Activated naive CD4-positive, alpha-beta T cell treated with anti-CD3 and anti-CD28 coated beads, Interleukin-2, amount 50 U/mL, for 72 hours (primary cell): ENCODE results near the gene EXO1. TPM values are rescaled to one million over a fixed set of nuclear protein-coding genes. Genes with fewer than 3 reads are reported as not detected.
"Not testable (repeated sequence)": the region's sequence is repeated elsewhere in the genome, so short reads cannot be mapped to it uniquely, and the experiment has no call there.

Experiments
- ATAC-seq, 2 donors: fragments of 150-1000 bp; cut with Tn5 transposase; 2 replicates each; pipeline ENCODE4 v1.10.0; 2021; ENCODE audit warnings: mild to moderate bottlenecking in 2 of 2, moderate library complexity in 2 of 2
- DNase-seq, 2 donors: peaks; one replicate each; pipeline ENCODE4 v3.0.0; 2021 to 2022; ENCODE audit warnings: low spot score in 2 of 2
- H3K27ac Mint-ChIP-seq, 2 donors: one replicate each; pipeline ENCODE4 v1.8.0; 2022; ENCODE audit warnings: mild to moderate bottlenecking in 2 of 2, mixed read lengths in 2 of 2
- H3K36me3 Mint-ChIP-seq, 2 donors: one replicate each; pipeline ENCODE4 v1.8.0; 2022; ENCODE audit warnings: mixed read lengths in 2 of 2
- H3K9me3 Mint-ChIP-seq, 2 donors: one replicate each; pipeline ENCODE4 v1.8.0; 2022; ENCODE audit warnings: mixed read lengths in 2 of 2
- total RNA-seq, 2 donors: library from RNA; stranded (reverse); gene quantifications; one replicate each; pipeline ENCODE4 v1.2.3, GENCODE V29; 2022

Gene EXO1
- 10 to 100 TPM; 49.3 to 69.1 TPM for total RNA-seq

DNA sequence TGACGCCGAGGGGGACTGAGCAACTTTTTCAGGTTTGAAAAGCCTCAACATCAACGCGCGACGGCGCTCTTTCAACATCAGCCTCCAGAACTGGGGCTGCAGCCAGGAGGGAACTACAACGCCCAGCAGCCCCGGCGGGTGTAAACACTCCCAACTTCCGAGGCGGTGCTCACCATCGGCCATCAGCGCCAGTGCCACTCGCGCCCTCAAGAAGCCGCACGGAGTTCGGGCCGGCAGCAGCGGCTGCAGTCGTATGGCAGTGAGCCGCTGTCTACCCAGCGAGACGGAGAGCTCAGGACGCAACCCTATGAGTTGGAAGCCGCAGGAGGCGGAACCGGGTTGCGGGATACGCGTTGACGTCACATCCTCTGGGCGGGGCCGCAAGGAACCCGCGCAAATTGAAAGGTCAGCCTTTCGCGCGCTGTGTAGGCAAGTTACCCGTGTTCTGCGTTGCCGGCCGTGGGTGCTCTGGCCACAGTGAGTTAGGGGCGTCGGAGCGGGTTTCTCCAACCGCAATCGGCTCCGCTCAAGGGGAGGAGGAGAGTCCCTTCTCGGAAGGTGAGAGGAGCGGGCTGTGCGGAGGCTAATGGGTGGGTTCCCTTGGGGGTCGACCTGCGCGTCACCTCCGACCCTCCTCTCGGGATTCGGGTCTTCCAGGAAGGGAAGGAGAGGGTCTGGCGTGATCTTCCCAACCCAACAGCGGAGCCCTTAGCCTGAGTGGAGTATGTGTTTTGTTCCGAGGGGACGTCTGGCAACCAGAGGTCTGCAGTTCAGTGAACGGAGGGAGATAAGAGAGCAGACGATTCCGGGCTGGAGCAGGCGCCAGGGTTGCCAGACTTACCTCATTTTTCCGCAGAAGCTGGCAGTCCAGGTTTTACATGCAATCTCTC, at the start of gene EXO1:
EXO1 (plus strand) TSS at position 409 of the 890 bp plus-strand sequence. CDS start 2,222 bp downstream, outside the sequence.
- DNase-seq (peak; percentile 89 to 93), ATAC-seq (peak; percentile 95 to 96)
- Mint-ChIP-seq H3K27ac (peak within 1 kb of the TSS; percentile 89 to 99), H3K9me3 (no peaks in the 10 kb centered on the region), H3K36me3 (peaks cover 21 to 28% of the 10 kb centered on the region in 2 donors)

DNA sequence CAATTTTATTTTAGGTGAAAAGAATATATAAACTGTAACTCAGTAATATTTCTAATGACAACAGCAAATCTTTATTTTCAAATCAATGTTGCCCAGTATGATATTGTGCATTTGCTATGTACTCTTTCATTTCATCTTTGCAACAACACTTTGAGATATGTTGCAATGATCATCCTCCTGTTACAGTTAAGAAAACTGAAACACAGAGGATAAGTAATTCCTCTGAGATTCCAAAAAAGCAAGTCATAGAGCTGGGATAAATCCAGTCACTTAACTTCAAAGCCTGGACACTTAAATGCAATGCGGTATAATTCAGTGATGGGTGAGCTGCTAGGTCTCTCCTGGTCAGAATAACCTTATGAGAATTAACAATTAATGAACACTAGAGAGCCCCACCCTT, 48.6 kb upstream of the EXO1 start:
- Mint-ChIP-seq H3K36me3 (no peaks in the 10 kb centered on the region), H3K27ac (no peak overlapping the region), H3K9me3 (no peaks in the 10 kb centered on the region)
- no peak for ATAC-seq
- DNase-seq = no peak

DNA sequence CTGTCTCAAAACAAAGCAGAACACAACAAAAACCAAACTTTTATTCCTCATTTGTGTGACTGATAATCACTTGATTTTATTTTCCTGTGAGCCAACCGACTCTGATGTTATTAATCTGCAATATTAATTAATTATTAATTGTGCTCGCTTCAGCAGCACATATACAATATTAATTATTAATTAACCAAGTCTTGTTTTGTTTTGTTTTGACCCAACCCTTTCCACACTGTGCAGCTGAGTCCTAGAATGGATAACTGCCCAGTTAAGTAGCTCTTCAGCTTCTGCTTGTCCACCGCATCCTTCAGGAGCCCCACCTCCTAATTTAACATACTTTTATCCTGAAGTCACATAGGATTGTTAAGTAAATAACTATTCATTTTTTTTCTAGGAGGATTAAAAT, 47.4 kb upstream of the EXO1 start:
- no peaks in the 10 kb centered on the region for H3K9me3 Mint-ChIP-seq
- ATAC-seq (no peak), DNase-seq (no peak)
- no peak overlapping the region for H3K27ac Mint-ChIP-seq
- H3K36me3 Mint-ChIP-seq = no peaks in the 10 kb centered on the region

DNA sequence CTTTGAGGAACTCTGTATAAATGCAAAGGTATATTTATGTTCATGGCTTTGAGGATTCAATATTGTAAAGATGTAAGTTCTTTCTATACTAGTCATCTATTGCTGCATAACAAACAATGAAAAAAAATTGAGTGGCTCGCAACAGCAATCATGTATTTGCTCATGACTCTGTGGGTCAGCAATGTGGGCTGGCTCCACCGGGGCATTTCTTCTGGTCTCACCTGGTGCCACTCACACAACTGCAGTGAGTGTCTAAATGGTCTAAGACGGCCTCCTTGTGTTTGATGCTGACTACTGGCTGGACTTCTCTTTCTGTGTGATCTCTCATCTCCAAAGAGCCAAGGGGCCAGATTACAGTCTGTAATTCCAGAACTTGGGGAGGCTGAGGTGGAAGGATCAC, 45.1 kb upstream of the EXO1 start:
- Mint-ChIP-seq H3K36me3 (no peaks in the 10 kb centered on the region), H3K9me3 (no peaks in the 10 kb centered on the region), H3K27ac (no peak overlapping the region)
- DNase-seq = no peak
- ATAC-seq = no peak

DNA sequence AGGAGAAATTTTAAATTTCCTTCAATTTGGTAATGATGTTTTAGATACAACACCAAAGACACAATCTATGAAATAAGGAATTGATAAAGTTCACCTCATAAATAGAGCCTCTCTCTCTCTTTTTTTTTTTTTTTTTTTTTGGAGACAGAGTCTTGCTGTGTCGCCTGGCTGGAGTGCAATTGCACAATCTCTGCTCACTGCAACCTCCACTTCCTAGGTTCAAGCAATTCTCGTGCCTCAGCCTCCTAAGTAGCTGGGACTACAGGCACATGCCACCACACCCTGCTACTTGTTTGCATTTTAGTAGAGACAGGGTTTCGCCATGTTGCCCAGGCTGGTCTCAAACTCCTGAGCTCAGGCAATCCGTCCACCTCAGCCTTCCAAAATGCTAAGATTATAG, 43.3 kb upstream of the EXO1 start:
- ATAC-seq, H3K36me3 Mint-ChIP-seq, DNase-seq, H3K9me3 Mint-ChIP-seq, H3K27ac Mint-ChIP-seq: not testable (repeated sequence)

DNA sequence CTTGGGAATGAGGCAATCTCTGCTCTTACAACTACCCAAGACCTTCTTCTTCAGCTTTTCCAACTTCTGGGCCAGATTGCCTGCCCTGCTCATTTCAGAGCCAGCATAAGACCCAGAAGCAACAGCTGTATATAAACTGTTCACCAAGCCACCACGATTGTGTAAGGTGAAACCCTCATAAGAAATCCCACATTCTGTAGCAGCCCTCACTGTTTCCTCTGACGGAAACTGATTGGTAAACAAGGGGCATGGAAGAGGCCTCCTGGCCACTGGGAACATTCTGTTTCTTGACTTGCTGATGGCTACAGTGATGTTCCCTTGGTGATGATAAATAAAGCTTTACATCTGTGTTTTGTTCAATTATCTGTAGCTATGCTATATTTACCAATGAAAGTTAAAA, 39.7 kb upstream of the EXO1 start:
- Mint-ChIP-seq H3K36me3 (no peaks in the 10 kb centered on the region), H3K27ac (no peak overlapping the region), H3K9me3 (no peaks in the 10 kb centered on the region)
- DNase-seq (no peak), ATAC-seq (no peak)

DNA sequence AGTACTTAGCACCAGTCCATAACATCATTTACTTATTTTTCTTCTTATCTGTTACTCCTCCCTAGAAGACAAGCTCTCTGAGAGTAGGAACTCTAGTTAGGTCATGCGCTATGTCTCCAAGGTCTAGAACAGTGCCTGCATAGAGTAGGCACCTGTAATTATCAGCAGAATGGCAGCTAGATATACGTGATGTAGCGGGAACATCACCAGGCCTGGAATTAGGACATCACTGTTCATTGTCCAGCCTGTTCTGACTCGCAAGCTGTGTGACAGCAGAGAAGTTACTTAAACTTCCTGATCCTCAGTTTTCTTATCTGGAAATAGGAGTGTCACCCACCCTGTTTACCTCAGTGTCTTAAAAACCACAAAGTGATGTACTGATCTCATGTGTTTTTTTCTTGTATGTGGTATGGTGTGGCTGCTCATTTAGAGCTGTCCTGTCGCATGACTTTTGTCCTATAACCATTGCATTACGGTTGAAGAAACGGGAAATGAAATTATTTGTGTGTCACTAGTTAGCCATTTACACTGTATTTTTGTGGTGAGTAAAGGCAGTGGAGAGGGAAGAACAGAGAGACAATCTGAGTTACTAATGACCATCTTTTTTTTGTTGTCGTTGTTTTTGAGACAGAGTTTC, 37.1 kb upstream of the EXO1 start:
- H3K27ac Mint-ChIP-seq = no peak overlapping the region
- H3K36me3 Mint-ChIP-seq = no peaks in the 10 kb centered on the region
- no peaks in the 10 kb centered on the region for H3K9me3 Mint-ChIP-seq
- no peak for ATAC-seq
- no peak for DNase-seq

DNA sequence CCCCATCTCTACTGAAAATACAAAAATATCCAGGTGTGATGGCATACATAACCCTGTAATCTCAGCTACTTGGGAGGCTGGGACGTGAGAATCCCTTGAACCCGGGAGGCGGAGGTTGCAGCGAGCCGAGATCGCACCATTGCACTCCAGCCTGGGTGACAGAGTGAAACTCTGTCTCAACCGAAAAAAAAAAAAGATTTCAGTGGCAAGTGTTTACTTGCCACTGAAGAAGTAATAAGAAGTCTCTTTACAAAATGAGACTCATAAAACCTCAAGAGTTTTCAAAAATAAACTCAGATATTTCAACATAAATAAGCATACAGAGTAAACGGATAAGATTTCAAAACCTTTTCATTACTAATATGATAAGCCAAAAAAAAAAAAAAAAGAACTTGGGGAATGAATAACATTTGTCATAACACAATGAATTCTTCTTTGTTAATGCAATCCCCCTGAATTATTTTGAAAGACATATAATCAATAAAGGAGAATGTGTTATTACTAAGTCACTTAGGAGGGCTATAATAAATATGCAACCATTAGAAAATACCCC, 34.2 kb upstream of the EXO1 start:
- no peaks in the 10 kb centered on the region for H3K9me3 Mint-ChIP-seq
- no peak overlapping the region for H3K27ac Mint-ChIP-seq
- DNase-seq (no peak), ATAC-seq (no peak)
- H3K36me3 Mint-ChIP-seq = no peaks in the 10 kb centered on the region

DNA sequence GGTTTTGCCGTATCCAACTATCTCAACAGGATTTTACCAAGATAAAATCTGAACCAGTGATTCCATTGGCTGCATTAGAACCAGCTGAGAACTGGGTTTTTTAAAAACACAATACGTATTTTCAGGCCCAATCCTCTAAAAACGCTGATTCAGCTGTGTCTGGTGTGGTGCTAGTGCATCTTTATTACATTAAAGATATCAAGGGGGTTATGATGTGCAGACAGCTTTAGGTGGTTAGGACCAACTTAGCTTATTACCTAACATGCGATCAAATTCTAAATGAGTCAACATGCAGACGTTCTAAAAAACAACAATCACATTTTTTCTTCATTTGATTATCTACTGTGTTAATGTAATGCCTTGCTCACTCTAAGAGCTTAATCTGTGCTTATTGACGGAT, 32.0 kb upstream of the EXO1 start:
- no peak overlapping the region for H3K27ac Mint-ChIP-seq
- H3K9me3 Mint-ChIP-seq = no peaks in the 10 kb centered on the region
- DNase-seq = no peak
- H3K36me3 Mint-ChIP-seq = no peaks in the 10 kb centered on the region
- ATAC-seq = no peak

DNA sequence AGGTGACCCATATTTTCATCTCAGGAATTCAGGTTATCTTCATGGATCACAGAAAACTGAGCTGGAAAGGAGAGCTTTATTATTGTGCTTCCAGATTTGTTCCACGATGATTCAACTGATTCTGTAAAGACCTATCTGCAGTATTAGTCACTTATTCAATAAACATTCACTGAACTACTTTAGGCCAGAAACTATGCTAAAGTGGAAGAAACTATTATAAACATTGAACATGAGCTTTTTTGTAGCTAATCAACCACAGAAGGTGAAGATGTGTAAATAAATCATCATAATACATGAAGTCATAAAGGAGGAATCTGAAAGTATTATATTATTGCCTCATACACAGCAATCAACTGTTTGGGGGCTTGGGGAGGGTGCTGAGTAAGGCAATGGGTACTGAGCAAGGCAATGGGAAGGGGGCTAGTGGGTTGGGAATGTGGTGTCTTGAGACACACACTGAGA, 30.6 kb upstream of the EXO1 start:
- ATAC-seq (no peak), DNase-seq (no peak)
- no peaks in the 10 kb centered on the region for H3K36me3 Mint-ChIP-seq
- H3K27ac Mint-ChIP-seq = no peak overlapping the region
- no peaks in the 10 kb centered on the region for H3K9me3 Mint-ChIP-seq

DNA sequence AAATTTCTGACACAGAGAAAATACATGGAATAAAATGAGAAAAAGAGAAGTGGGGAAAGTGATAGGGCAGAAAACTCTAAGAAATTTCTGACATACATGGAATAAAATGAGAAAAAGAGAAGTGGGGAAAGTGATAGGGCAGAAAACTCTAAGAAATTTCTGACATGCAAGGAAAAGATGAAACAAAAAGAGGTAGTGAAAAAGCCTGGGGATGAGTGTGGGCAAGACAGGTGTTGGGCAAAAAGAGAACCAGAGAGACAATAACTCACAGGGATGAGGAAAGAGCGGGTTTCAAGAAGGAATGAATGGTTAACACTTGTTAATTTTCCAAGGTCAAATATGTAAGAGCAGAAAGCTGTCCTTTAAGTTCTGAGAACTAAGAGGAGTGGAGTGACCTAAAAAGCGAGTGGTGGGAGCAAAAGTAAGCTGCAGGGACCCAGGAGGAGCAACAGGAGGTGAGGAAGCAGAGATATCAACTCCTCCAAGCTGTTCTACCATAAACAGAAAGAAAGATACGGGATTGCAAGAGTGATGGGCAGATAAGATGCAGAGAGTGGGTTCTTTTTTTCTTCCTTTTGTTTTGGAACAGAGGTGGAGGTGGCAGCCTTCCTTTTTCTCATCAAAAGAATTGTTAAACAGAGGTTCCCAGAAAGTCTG, 29.9 kb upstream of the EXO1 start:
- Mint-ChIP-seq H3K36me3 (no peaks in the 10 kb centered on the region), H3K9me3 (no peaks in the 10 kb centered on the region), H3K27ac (no peak overlapping the region)
- ATAC-seq (no peak), DNase-seq (no peak)

DNA sequence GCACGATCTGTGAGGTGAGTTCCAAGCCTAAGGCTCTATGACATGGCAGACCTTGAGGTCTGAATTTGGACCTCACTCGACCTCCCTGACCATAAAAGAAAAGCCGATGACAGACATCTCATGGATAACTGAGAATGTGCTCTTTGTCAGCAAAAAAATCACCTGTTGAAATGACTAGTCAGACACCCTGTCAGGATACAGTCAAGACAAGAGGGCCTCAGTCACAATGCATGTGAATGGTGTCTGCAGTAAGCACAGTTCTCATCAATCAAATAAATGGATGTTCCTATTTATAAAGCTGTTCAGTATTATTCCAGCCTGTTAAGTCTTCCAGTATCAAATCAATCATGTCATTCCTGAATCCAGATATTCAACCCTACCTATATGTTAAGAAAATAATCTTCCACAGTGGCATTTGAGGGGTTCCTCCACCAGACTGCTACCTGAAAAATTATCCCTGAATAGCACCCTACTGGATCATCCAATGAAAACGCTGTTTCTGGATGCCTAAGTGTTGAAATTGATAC, 28.6 kb upstream of the EXO1 start:
- DNase-seq (no peak), ATAC-seq (no peak)
- no peaks in the 10 kb centered on the region for H3K36me3 Mint-ChIP-seq
- H3K9me3 Mint-ChIP-seq = peaks cover 0 to 4% of the 10 kb centered on the region in 2 donors
- no peak overlapping the region for H3K27ac Mint-ChIP-seq

DNA sequence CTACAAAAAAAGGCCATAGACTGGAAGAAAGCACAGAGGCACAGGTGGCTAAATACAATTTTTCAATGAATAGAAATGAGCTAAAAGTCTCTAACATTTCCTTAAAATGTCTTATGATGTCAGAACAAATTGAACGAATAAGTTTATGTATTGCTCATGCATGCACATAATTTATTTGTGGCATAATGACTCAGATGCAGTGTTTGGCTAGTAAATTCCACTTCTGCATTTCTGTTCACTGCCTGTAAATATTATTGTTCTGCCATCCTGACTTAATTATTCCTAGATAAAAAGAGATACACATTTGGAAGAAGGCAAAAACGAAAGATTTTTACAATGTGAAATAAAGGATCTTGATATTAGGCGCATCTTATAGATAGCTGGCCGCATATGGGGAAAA, 26.6 kb upstream of the EXO1 start:
- Mint-ChIP-seq H3K27ac (no peak overlapping the region), H3K9me3 (peaks cover 0 to 6% of the 10 kb centered on the region in 2 donors)

DNA sequence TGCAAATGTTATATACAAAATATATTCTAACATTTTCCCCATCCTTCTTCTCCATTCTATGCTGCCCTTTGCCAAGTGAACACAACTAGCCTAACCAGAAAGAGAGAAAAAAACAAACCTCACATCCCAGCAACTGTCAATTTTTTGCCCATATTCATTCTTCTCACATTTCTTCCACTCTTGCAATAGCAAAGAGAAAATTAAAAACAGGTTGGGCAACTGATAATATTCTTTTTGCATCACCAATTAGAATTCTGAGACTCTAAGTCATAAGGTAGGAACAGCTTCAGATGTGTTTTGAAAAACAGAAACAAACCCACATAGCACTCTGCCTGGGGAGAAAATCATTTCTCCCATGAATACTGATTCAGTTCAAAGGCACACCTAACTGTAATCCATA, 25.2 kb upstream of the EXO1 start:
- no peak overlapping the region for H3K27ac Mint-ChIP-seq
- H3K36me3 Mint-ChIP-seq = no peaks in the 10 kb centered on the region
- DNase-seq (no peak), ATAC-seq (no peak)
- H3K9me3 Mint-ChIP-seq = peaks cover 0 to 6% of the 10 kb centered on the region in 2 donors

More for the DNA sequence above, 26.6 kb upstream of the EXO1 start:
- ATAC-seq (no peak), DNase-seq (no peak)
- no peaks in the 10 kb centered on the region for H3K36me3 Mint-ChIP-seq

DNA sequence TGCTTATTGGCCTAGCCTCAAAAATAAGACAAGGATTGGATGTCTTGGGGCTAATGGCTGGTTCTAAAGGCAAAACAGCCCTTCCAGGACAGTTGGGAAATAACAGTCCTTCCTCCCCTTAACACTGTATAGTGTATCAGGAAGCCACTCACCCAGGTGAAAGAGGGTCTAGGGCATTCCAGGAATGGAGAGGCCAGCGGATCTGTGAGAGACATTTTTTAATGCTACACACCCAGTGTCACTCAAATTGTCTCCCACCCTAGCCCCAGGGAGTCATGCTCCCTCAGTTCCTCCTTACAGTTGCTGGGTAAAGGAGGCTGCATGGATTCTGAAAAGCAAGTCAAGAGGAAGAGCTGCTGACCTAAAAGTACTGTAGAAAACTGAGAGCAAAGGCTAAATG, 24.1 kb upstream of the EXO1 start:
- ATAC-seq = no peak
- Mint-ChIP-seq H3K27ac (peak overlapping the region in 1 of 2 donors; percentile 77), H3K9me3 (peaks cover 0 to 6% of the 10 kb centered on the region in 2 donors), H3K36me3 (no peaks in the 10 kb centered on the region)
- DNase-seq = no peak

DNA sequence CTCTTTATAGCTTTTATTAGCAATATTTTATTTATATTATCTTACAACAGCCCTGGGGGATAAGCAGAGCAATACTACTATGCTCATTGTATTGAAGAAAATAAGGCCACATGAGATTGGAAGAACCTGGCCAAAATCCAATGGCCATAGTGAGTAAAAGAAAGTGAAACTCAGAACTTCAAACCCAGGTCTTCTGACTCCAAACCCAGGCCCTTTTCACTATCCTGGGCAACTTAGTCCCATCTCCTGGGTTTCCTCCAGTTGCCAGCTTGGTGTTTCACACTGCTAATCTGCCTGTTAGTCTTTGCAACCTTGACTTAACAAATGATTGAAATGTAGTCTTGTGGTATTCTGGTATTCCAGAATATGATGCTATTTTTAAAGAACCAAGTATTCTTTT, 22.4 kb upstream of the EXO1 start:
- DNase-seq (no peak), ATAC-seq (no peak)
- Mint-ChIP-seq H3K9me3 (peaks cover 0 to 6% of the 10 kb centered on the region in 2 donors), H3K27ac (no peak overlapping the region), H3K36me3 (no peaks in the 10 kb centered on the region)

DNA sequence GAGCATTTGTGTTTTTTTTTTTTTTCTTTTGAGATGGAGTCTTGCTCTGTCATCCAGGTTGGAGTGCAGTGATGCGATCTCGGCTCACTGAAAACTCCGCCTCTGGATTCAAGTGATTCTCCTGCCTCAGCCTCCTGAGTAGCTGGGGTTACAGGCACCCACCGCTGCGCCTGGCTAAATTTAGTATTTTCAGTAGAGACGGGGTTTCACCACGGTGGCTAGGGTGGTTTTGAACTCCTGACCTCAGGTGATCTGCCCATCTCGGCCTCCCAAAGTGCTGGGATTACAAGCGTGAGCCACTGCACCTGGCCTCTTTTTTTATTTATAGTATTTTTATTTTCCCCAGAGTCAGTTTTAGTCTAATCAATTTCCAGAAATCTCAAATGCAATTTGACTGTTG, 21.4 kb upstream of the EXO1 start:
- not testable (repeated sequence) for DNase-seq, H3K36me3 Mint-ChIP-seq, ATAC-seq, H3K9me3 Mint-ChIP-seq, H3K27ac Mint-ChIP-seq
